ENCODE results near the gene DDT. TPM values are rescaled to one million over a fixed set of nuclear protein-coding genes. Genes with fewer than 3 reads are reported as not detected.

Gene DDT
- polyA plus RNA-seq, 2 of the 4 experiments (the other 2 are of a cell fraction), result 119 to 173 TPM

DNA sequence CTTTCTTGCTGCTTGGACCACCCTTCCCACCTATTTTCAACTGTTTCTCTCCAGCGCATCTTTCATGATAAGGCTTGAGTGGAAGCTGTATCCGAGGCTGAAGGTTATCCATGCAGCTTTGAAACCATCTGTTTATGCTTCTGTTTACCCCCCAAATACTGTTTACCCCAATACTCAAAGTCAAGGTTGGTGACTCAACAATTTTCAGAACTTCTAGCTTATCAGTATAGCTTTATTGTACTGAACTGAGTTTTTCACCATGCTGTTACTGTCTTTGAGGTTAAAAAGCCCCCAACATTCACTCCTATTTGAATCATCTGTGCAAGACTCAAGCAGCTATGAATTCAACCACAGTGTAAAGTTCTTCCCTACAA, 35.8 kb upstream of the DDT start:
- Histone ChIP-seq H3K4me2 (no peak overlapping the region), H3K4me3 (no peak overlapping the region), H3K27ac (no peak overlapping the region), H3K4me1 (peaks cover 4% of the 10 kb centered on the region; the same call in 2 of the 3 replicates), H3K9me3 (no peaks in the 10 kb centered on the region)
- TF ChIP-seq JUN (IDR thresholded peaks at IDR 0.05), result no peak
- no peak for TF ChIP-seq RNF2 (IDR thresholded peaks at IDR 0.05; ENCODE audit: borderline replicate concordance, low read depth)
- no peak for TF ChIP-seq KDM1A (IDR thresholded peaks at IDR 0.05; ENCODE audit: low read depth)
- TF ChIP-seq, protein P1, sequence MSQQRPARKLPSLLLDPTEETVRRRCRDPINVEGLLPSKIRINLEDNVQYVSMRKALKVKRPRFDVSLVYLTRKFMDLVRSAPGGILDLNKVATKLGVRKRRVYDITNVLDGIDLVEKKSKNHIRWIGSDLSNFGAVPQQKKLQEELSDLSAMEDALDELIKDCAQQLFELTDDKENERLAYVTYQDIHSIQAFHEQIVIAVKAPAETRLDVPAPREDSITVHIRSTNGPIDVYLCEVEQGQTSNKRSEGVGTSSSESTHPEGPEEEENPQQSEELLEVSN (IDR thresholded peaks at IDR 0.05; ENCODE audit: borderline replicate concordance, low read depth), result no peak
- TF ChIP-seq HEYL (CRISPR knock-in tag; IDR thresholded peaks at IDR 0.05), result no peak
- TF ChIP-seq, protein P2, sequence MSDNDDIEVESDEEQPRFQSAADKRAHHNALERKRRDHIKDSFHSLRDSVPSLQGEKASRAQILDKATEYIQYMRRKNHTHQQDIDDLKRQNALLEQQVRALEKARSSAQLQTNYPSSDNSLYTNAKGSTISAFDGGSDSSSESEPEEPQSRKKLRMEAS (IDR thresholded peaks at IDR 0.05), result no peak
- no peak for TF ChIP-seq HDAC2 (IDR thresholded peaks at IDR 0.05)
- TF ChIP-seq EP300 (IDR thresholded peaks at IDR 0.05), result no peak
- no peak for TF ChIP-seq JUNB (IDR thresholded peaks at IDR 0.05)
- TF ChIP-seq EHMT2 (IDR thresholded peaks at IDR 0.05; ENCODE audit: low read depth), result no peak
- TF ChIP-seq, protein P3, sequence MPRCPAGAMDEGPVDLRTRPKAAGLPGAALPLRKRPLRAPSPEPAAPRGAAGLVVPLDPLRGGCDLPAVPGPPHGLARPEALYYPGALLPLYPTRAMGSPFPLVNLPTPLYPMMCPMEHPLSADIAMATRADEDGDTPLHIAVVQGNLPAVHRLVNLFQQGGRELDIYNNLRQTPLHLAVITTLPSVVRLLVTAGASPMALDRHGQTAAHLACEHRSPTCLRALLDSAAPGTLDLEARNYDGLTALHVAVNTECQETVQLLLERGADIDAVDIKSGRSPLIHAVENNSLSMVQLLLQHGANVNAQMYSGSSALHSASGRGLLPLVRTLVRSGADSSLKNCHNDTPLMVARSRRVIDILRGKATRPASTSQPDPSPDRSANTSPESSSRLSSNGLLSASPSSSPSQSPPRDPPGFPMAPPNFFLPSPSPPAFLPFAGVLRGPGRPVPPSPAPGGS (IDR thresholded peaks at IDR 0.05), result no peak
- TF ChIP-seq SMC3 (IDR thresholded peaks at IDR 0.05), result no peak
- TF ChIP-seq GATA3 (IDR thresholded peaks at IDR 0.05; ENCODE audit: borderline replicate concordance), result no peak
- TF ChIP-seq RARB (CRISPR knock-in tag; IDR thresholded peaks at IDR 0.05), result no peak
- TF ChIP-seq NPAS2 (CRISPR knock-in tag; IDR thresholded peaks at IDR 0.05; ENCODE audit: borderline replicate concordance), result no peak
- TF ChIP-seq HOXB13 (CRISPR knock-in tag; IDR thresholded peaks at IDR 0.05; ENCODE audit: low read depth), result no peak
- WGBS (ENCODE audit: missing lambda C conversion rate), result 80% methylated on average over 2 of the region's 2 CpGs
- no peak for DNase-seq (ENCODE audit: low read depth in 1 of 2, low spot score in 1 of 2)
- ChIA-PET CTCF (interaction anchor here (1.3 to 1.4 kb wide), 2 partner anchors 145 to 165 kb away, joined by 4 to 5 read pairs; no protein-coding TSS in a partner anchor), POLR2A (no interaction called here)
- no peak for ATAC-seq
- no peak for FAIRE-seq

DNA sequence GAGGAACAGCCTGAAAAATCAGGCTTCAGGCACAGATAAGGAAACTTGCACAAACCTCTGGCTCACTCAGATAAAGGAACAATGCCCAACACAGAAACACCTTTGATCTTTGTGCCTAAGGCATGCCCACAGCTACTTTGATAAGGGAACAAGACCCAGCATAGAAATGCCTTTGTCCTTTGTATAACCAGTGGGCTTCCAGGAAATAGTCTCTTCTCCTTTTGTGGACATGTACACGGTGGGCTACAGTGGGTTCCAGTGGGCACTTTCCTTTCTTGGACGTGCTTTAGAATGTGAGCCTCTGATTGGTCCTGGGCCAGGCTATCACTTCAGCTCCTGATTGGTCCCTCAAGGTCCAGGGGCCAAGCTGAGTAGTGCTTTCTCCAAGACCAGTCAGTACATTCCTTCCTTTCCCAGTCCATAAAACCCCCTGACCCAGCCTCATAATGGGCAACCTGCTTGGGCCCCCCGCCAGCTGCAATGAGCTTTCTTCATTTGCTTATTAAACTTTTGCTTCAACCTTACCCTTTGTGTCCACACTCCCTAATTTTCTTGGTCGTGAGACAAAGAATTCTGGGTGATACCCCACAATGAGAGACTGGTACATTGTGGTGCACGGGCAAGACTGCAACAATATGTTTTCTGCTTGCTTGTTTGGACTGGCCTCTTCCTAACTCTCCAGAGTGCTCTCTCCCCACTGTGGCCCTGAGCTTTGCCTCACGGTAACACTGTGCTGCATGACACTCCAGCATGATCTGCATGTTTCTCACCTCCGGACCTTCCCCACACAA, 35.2 kb upstream of the DDT start:
- POLR2A ChIA-PET, result no interaction called here
- H3K27ac ChIP-seq, result no peak overlapping the region
- 85% methylated on average over 7 of the region's 7 CpGs for WGBS (ENCODE audit: missing lambda C conversion rate)
- CTCF ChIA-PET, result interaction anchor here (1.3 to 1.4 kb wide), 2 partner anchors 145 to 166 kb away, joined by 4 to 5 read pairs; no protein-coding TSS in a partner anchor
- no peak for FAIRE-seq
- no peak for DNase-seq (ENCODE audit: low read depth in 1 of 2, low spot score in 1 of 2)
- H3K4me1 ChIP-seq, result peaks cover 4% of the 10 kb centered on the region; the same call in 2 of the 3 replicates
- no peak overlapping the region for H3K4me2 ChIP-seq
- no peak overlapping the region for H3K4me3 ChIP-seq
- no peaks in the 10 kb centered on the region for H3K9me3 ChIP-seq
- TF ChIP-seq, protein P4, sequence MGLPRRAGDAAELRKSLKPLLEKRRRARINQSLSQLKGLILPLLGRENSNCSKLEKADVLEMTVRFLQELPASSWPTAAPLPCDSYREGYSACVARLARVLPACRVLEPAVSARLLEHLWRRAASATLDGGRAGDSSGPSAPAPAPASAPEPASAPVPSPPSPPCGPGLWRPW (IDR thresholded peaks at IDR 0.05), result no peak
- TF ChIP-seq, protein P5, sequence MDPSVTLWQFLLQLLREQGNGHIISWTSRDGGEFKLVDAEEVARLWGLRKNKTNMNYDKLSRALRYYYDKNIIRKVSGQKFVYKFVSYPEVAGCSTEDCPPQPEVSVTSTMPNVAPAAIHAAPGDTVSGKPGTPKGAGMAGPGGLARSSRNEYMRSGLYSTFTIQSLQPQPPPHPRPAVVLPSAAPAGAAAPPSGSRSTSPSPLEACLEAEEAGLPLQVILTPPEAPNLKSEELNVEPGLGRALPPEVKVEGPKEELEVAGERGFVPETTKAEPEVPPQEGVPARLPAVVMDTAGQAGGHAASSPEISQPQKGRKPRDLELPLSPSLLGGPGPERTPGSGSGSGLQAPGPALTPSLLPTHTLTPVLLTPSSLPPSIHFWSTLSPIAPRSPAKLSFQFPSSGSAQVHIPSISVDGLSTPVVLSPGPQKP (IDR thresholded peaks at IDR 0.05; ENCODE audit: low read depth, low read length), result no peak
- TF ChIP-seq, protein P6, sequence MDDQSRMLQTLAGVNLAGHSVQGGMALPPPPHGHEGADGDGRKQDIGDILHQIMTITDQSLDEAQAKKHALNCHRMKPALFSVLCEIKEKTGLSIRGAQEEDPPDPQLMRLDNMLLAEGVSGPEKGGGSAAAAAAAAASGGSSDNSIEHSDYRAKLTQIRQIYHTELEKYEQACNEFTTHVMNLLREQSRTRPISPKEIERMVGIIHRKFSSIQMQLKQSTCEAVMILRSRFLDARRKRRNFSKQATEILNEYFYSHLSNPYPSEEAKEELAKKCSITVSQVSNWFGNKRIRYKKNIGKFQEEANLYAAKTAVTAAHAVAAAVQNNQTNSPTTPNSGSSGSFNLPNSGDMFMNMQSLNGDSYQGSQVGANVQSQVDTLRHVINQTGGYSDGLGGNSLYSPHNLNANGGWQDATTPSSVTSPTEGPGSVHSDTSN (IDR thresholded peaks at IDR 0.05), result no peak
- TF ChIP-seq GATA3 (IDR thresholded peaks at IDR 0.05; ENCODE audit: borderline replicate concordance) (no peak), NR3C1 (IDR thresholded peaks at IDR 0.05) (no peak)
- no peak for ATAC-seq

Measured in A549 (cell line).